HepG2 (cell line): ENCODE measurements around the gene DAPK1. TPM values are rescaled to one million over a fixed set of nuclear protein-coding genes. Genes with fewer than 3 reads are reported as not detected.

Source experiments
- ATAC-seq: fragments of 200-7000 bp; cut with Tn5 transposase; 3 replicates; pipeline ENCODE4 v1.9.1; 2020; ENCODE audit warnings: mild to moderate bottlenecking, moderate library complexity
- BruUV-seq: library from RNA; stranded (reverse); fragments of 400-500 nt; replicated peaks from 2 replicates; lab custom pipeline; 2021; lab: Mats Ljungman, UMichigan
- CTCF ChIA-PET: fragments of 300-600 bp; formaldehyde crosslinking; extraction: SDS; loops from one replicate; lab custom pipeline; 2021; ENCODE audit warnings: low total read pairs, inconsistent platforms, low intra/inter-chr PET ratio; lab: Yijun Ruan, JAX
- POLR2A ChIA-PET: fragments of 350-600 bp; sonication (Branson Sonifier 250); formaldehyde crosslinking; loops from one replicate; lab custom pipeline; 2020; ENCODE audit warnings: antibody characterized with exemption, inconsistent platforms; lab: Yijun Ruan, JAX
- DNase-seq: peaks from one replicate; pipeline ENCODE4 v3.0.0-alpha.2; 2015; ENCODE audit warnings: low spot score
- FAIRE-seq: peaks from 3 replicates; lab custom pipeline; 2011; peaks lifted over from hg19 to GRCh38; lab: Jason Lieb, UNC
- H2AFZ ChIP-seq: one replicate; pipeline ENCODE4 v1.6.1; 2011; ENCODE audit warnings: low read length, inconsistent platforms
- H3K27ac ChIP-seq: fragments of 300-600 bp; 3 replicates; pipeline ENCODE4 v1.8.0; 2011; ENCODE audit warnings: mixed run types, mild to moderate bottlenecking, mixed read lengths, low read length, inconsistent platforms; ENCODE audit not compliant: insufficient read depth; ENCODE audit errors: extremely low read length
- H3K27me3 ChIP-seq, 2 experiments: fragments of 200-600 bp in 1 of 2; 2 replicates in 1 of 2; 3 replicates in 1 of 2; pipeline versions ENCODE4 v1.6.0 to v1.8.0; 2011; ENCODE audit warnings: low read length in 2 of 2, mild to moderate bottlenecking in 2 of 2, moderate library complexity in 2 of 2, inconsistent platforms in 1 of 2; ENCODE audit not compliant: insufficient read depth in 2 of 2, control insufficient read depth in 1 of 2
- H3K36me3 ChIP-seq, 2 experiments: fragments of 200-600 bp in 1 of 2; replicated peaks in 1 of 2; 2 replicates in 1 of 2; 3 replicates in 1 of 2; pipeline versions ENCODE4 v1.5.1 to v1.8.0; 2011; ENCODE audit warnings: low read length in 2 of 2, inconsistent platforms in 1 of 2; ENCODE audit not compliant: insufficient read depth in 2 of 2, control insufficient read depth in 1 of 2
- H3K4me1 ChIP-seq: 2 replicates; pipeline ENCODE4 v1.5.1; 2012; ENCODE audit warnings: low read length, inconsistent platforms; ENCODE audit not compliant: insufficient read depth
- H3K4me2 ChIP-seq: 2 replicates; pipeline ENCODE4 v1.6.0; 2011; ENCODE audit warnings: low read depth, low read length, inconsistent platforms
- H3K4me3 ChIP-seq, 3 experiments: fragments of 200-600 bp in 1 of 3; sonication (generic), shearing (Covaris generic) in 1 of 3; replicated peaks in 1 of 3; 2 replicates each; pipeline ENCODE4 v1.5.1; 2011 to 2016; ENCODE audit warnings: low read length in 3 of 3, inconsistent platforms in 2 of 3, low read depth in 2 of 3, mild to moderate bottlenecking in 2 of 3, control low read depth in 1 of 3, mixed read lengths in 1 of 3; ENCODE audit not compliant: insufficient read depth in 1 of 3
- H3K79me2 ChIP-seq: one replicate; pipeline ENCODE4 v1.6.1; 2011; ENCODE audit warnings: low read length, inconsistent platforms; ENCODE audit not compliant: insufficient read depth
- H3K9ac ChIP-seq: 2 replicates; pipeline ENCODE4 v1.6.0; 2011; ENCODE audit warnings: mild to moderate bottlenecking, low read depth, low read length, inconsistent platforms; ENCODE audit not compliant: insufficient read depth
- H3K9me3 ChIP-seq: 2 replicates; pipeline ENCODE4 v1.5.1; 2012; ENCODE audit warnings: mild to moderate bottlenecking, low read length
- H4K20me1 ChIP-seq: 2 replicates; pipeline ENCODE4 v1.6.0; 2011; ENCODE audit warnings: inconsistent platforms, mild to moderate bottlenecking, low read length, moderate library complexity; ENCODE audit not compliant: insufficient read depth
- ARNT ChIP-seq: fragments of 450-650 bp; IDR thresholded peaks from 2 replicates; pipeline ENCODE4 v1.6.1; 2017
- EED ChIP-seq: sonication (generic); formaldehyde crosslinking; IDR thresholded peaks from 2 replicates; pipeline ENCODE4 v1.5.0; 2020; ENCODE audit warnings: mild to moderate bottlenecking, missing genetic modification reagents
- FOSL2 ChIP-seq: sonication (generic); formaldehyde crosslinking; IDR thresholded peaks from 2 replicates; pipeline ENCODE4 v1.4.0; 2020; ENCODE audit warnings: missing genetic modification reagents
- GLI4 ChIP-seq: sonication (generic); formaldehyde crosslinking; IDR thresholded peaks from 2 replicates; pipeline ENCODE4 v1.5.1; 2020; ENCODE audit warnings: missing genetic modification reagents, mild to moderate bottlenecking, moderate library complexity, borderline replicate concordance
- NFE2L1 ChIP-seq: sonication (generic); formaldehyde crosslinking; IDR thresholded peaks from 2 replicates; pipeline ENCODE4 v1.4.0; 2020; ENCODE audit warnings: missing genetic modification reagents, mild to moderate bottlenecking, borderline replicate concordance
- SAP130 ChIP-seq: IDR thresholded peaks from 2 replicates; pipeline ENCODE4 v1.6.1; 2016; ENCODE audit warnings: low read depth
- SRSF9 ChIP-seq: fragments of 200-400 bp; formaldehyde crosslinking; IDR thresholded peaks from 2 replicates; pipeline ENCODE4 v1.6.1; 2018; ENCODE audit warnings: borderline replicate concordance, mild to moderate bottlenecking, low read depth, low read length; ENCODE audit not compliant: insufficient read depth, poor library complexity, severe bottlenecking
- TAF15 ChIP-seq: fragments of 200-400 bp; formaldehyde crosslinking; IDR thresholded peaks from one replicate; pipeline ENCODE4 v1.6.1; 2018; ENCODE audit warnings: mild to moderate bottlenecking, low read depth, low read length; ENCODE audit not compliant: poor library complexity, severe bottlenecking
- ZFX ChIP-seq: sonication (generic); formaldehyde crosslinking; IDR thresholded peaks from 2 replicates; pipeline ENCODE4 v1.4.0; 2020; ENCODE audit warnings: mild to moderate bottlenecking, low read depth, missing genetic modification reagents, moderate library complexity
- ZNF441 ChIP-seq: sonication (generic); formaldehyde crosslinking; IDR thresholded peaks from 2 replicates; pipeline ENCODE4 v1.7.0; 2021; ENCODE audit warnings: missing genetic modification reagents, borderline replicate concordance
- ZNF501 ChIP-seq: sonication (generic); formaldehyde crosslinking; IDR thresholded peaks from 2 replicates; pipeline ENCODE4 v1.5.1; 2020; ENCODE audit warnings: mild to moderate bottlenecking, moderate library complexity, missing genetic modification reagents
- WGBS: methylation state at CpG from one replicate; pipeline ENCODE4 v1.1.6; 2017; ENCODE audit warnings: low lambda C conversion rate; 5-methylcytosine and 5-hydroxymethylcytosine counted together
- in situ Hi-C: cut with HindIII; loops from 2 replicates; pipeline ENCODE4 v1.10.0; 2017; ENCODE audit warnings: low pct_unique_long_range_greater_than_20kb; ENCODE audit not compliant: extremely low pct_ligation_motif_present
- intact Hi-C: fragments of 100-400 bp; cut with micrococcal nuclease; formaldehyde crosslinking; loops from one replicate; pipeline ENCODE4 v1.10.0; 2022; ENCODE audit not compliant: unreplicated experiment
- polyA plus RNA-seq, 8 experiments: library from polyadenylated mRNA; depleted of rRNA in 3 of 8; stranded (reverse) in 7 of 8; unstranded in 1 of 8; fragments of >200 nt; fragmentation: Illumina TruSeq in 4 of 8; extraction: Trizol in 4 of 8; gene quantifications; 2 replicates each; pipeline versions ENCODE4 v1.2.1 to v1.2.3, GENCODE V29; 2011 to 2016; ENCODE audit warnings: low read depth in 4 of 8, missing spikeins in 1 of 8, mixed read lengths in 1 of 8; ENCODE audit not compliant: insufficient read depth in 1 of 8
- total RNA-seq, 5 experiments: library from RNA; depleted of rRNA; stranded (reverse); fragments of >200 nt; fragmentation: Illumina TruSeq; extraction: Trizol; gene quantifications; 2 replicates each; pipeline ENCODE4 v1.2.3, GENCODE V29; 2016; ENCODE audit warnings: low read depth in 1 of 5
- TF ChIP-seq, protein P1 (sequence below): sonication (generic); formaldehyde crosslinking; IDR thresholded peaks from 2 replicates; pipeline ENCODE4 v1.8.1; 2023; ENCODE audit warnings: mild to moderate bottlenecking, inconsistent platforms, moderate library complexity, missing genetic modification reagents, borderline replicate concordance

Gene DAPK1
- total and polyA plus RNA-seq, 2 of the 13 experiments (the other 11 are each of a cell fraction or from before 2014, with no cell fraction given), result 35.7 to 35.9 TPM

DNA sequence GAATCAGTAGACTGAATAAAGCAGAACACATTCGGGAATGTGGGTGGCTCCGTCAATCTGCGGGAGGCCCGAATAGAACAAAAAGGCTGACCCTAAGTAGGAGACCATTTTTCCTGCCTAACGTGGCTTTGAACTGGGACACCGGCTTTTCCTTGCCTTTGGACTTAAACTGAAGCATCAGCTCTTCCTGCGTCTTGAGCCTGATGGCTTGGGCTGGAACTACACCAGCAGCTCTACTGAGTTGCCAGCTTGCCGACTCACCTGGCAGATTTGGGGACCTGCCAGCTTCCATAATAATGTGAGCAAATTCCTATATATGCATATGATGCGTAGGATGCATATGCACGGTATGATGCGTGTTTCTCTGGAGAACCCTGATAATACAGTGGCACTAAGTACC is 111.3 kb downstream of the DAPK1 start:
- no peak for DNase-seq
- no peak overlapping the region for H2AFZ ChIP-seq
- ATAC-seq, result no peak
- in situ Hi-C loops, result no loop called here
- H3K27ac ChIP-seq, result no peak overlapping the region
- no peaks in the 10 kb centered on the region for H3K27me3 ChIP-seq
- ChIA-PET CTCF (no interaction called here), POLR2A (no interaction called here)
- TF ChIP-seq NFE2L1 (CRISPR knock-in tag) (no peak), SRSF9 (no peak)
- TF ChIP-seq, protein P1, sequence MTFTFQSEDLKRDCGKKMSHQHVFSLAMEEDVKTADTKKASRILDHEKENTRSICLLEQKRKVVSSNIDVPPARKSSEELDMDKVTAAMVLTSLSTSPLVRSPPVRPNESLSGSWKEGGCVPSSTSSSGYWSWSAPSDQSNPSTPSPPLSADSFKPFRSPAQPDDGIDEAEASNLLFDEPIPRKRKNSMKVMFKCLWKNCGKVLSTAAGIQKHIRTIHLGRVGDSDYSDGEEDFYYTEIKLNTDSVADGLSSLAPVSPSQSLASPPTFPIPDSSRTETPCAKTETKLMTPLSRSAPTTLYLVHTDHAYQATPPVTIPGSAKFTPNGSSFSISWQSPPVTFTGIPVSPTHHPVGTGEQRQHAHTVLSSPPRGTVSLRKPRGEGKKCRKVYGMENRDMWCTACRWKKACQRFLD (CRISPR knock-in tag), result no peak
- no peaks in the 10 kb centered on the region for H3K9me3 ChIP-seq
- 100% methylated on average over 5 of the region's 11 CpGs for WGBS
- H3K36me3 ChIP-seq, result peaks cover 5 to 39% of the 10 kb centered on the region in 2 experiments
- no peak overlapping the region for H3K4me2 ChIP-seq
- H4K20me1 ChIP-seq, result no peaks in the 10 kb centered on the region
- intact Hi-C loops, result no loop called here
- no peak overlapping the region for H3K9ac ChIP-seq
- no TSS peak for BruUV-seq
- no peak for FAIRE-seq
- no peak overlapping the region for H3K4me3 ChIP-seq
- H3K79me2 ChIP-seq, result no peaks in the 10 kb centered on the region
- peaks cover 40% of the 10 kb centered on the region for H3K4me1 ChIP-seq

DNA sequence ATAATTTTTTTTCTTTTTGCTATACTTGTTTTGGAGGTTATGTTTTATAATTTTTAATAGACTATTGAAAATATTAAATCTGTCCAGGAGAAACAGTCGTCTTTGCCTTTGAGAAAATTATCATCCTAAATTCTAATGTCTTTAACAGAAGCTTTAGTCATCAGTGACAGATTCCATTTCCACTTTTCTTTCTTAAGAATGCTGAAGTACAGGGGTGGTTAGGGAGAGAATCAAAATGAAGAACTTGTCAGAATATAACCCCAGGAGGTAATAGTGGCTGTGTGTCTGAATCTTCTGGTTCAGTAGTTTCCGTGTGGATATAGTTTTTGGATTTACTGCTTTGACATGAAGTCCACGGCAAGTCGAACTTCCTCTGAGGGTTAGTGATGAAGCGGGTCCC is 111.8 kb downstream of the DAPK1 start:
- WGBS, result 97% methylated on average over 5 of the region's 5 CpGs

More for the DNA sequence above, 111.8 kb downstream of the DAPK1 start:
- Histone ChIP-seq H3K4me2 (no peak overlapping the region), H3K4me3 (no peak overlapping the region), H2AFZ (no peak overlapping the region), H3K27me3 (no peaks in the 10 kb centered on the region), H3K9me3 (no peaks in the 10 kb centered on the region), H3K79me2 (no peaks in the 10 kb centered on the region), H3K27ac (no peak overlapping the region), H3K36me3 (peaks cover 5 to 39% of the 10 kb centered on the region in 2 experiments), H3K9ac (no peak overlapping the region), H4K20me1 (no peaks in the 10 kb centered on the region), H3K4me1 (peaks cover 45% of the 10 kb centered on the region)
- ChIA-PET CTCF (no interaction called here), POLR2A (no interaction called here)
- TF ChIP-seq ZNF441 (no peak), ZNF501 (CRISPR knock-in tag) (no peak), ZFX (no peak), FOSL2 (CRISPR knock-in tag) (no peak), ARNT (no peak), GLI4 (no peak), SAP130 (CRISPR knock-in tag) (no peak), EED (no peak), TAF15 (no peak)
- BruUV-seq, result no TSS peak
- FAIRE-seq, result no peak
- DNase-seq, result no peak
- ATAC-seq, result no peak
- intact Hi-C loops (no loop called here), in situ Hi-C loops (no loop called here)
